Hindlimb muscle (tissue), 1 donor: ENCODE data around the gene CCP110. TPM values are rescaled to one million over a fixed set of nuclear protein-coding genes. Genes with fewer than 3 reads are reported as not detected.

ENCODE experiments used
- DNase-seq: peaks from one replicate; pipeline ENCODE4 v3.0.0-alpha.2; 2013
- polyA plus RNA-seq: library from polyadenylated mRNA; unstranded; fragments of 120-200 nt; gene quantifications from one replicate; pipeline ENCODE4 v1.2.1, GENCODE V29; 2013; ENCODE audit not compliant: insufficient read length

Gene CCP110
- polyA plus RNA-seq, 1 donor, result 14.2 TPM

GRCh38 chr16:19601083-19601976 is 77.6 kb downstream of the CCP110 start:
- DNase-seq, result peak; percentile 52

Other genes starting within 250 kb of the CCP110 start
- 0.17 TPM for gene CLEC19A, start 238.2 kb upstream of the CCP110 start, polyA plus RNA-seq
- gene TMC5, start 106.1 kb upstream of the CCP110 start, polyA plus RNA-seq, result 0.08 TPM
- 56.7 TPM for gene GDE1, start 1.8 kb upstream of the CCP110 start, polyA plus RNA-seq
- 35.3 TPM for gene VPS35L, start 31.8 kb downstream of the CCP110 start, polyA plus RNA-seq
- gene KNOP1, start 194.3 kb downstream of the CCP110 start, polyA plus RNA-seq, result 23.0 TPM
- 14.2 TPM for gene IQCK, start 194.3 kb downstream of the CCP110 start, polyA plus RNA-seq